ENCODE data around the gene ANKMY1.

The ANKMY1 gene

GRCh38 chr2:240557808-240558207 is at the start of gene ANKMY1:
Gene ANKMY1, minus strand, starts transcription at chr2:240557988. Its CDS starts 653 bp downstream, at chr2:240557335.
- Histone ChIP-seq H3K4me3 (no peak within 1 kb of the TSS), H3K27me3 (ENCODE audit: low read depth) (no peaks in the 10 kb centered on the region), H3K36me3 (replicated peaks) (peaks cover 13% of the 10 kb centered on the region), H3K4me1 (peaks cover 10% of the 10 kb centered on the region), H3K9me3 (no peaks in the 10 kb centered on the region)
- no peak for DNase-seq (ENCODE audit: low spot score in 2 of 2)
- in situ Hi-C loops (cut with MboI; ENCODE audit: low sequenced_read_pairs) = no loop called here

DNA sequence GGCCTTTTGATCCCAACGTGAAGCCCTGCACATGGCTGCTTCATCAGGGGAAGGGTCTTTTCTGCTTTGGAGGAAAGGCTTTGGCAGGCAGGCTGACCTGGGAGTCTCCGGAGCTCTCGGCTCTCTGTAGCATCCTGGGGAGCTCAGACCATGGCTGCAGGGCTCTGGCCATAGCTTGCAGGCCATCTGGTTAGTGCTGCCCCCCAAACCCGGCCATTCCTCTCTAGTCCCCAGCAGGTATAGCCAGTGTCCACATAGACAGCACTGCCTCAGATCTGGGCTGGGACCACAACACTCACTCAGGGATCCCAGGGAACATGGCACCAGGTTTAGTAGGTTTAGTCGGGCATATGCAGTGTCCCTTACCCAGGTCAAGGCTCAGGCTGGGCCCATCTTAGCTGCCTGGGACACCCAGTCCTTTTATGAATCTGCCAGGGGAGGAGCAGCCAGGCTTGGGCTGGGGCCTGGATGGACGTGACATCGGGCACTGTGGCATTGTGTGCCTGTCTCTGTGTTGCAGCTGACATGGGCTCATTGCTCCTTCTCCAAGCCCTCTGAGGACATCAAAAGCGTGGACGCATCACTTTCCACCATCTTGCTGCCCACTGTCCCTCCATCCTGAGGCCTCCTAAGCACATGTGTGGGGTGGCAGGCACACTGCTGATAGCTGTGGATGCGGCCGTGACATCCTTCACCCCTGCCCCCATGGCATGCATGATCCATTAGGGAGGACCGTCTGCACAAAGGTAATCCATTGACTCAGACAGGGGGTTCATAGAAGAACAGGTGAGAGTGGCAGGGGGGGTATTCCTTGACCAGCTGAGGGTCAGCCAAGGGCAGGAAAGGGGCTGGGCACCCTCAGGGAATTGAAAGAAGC is 48.3 kb upstream of the ANKMY1 start:
- Histone ChIP-seq H3K36me3 (replicated peaks) (no peaks in the 10 kb centered on the region), H3K4me3 (no peak overlapping the region), H3K27me3 (ENCODE audit: low read depth) (no peaks in the 10 kb centered on the region), H3K9me3 (no peaks in the 10 kb centered on the region), H3K4me1 (no peaks in the 10 kb centered on the region)
- in situ Hi-C loops (cut with MboI; ENCODE audit: low sequenced_read_pairs) = no loop called here
- DNase-seq (ENCODE audit: low spot score in 2 of 2) = no peak

- H3K9me3 ChIP-seq = no peaks in the 10 kb centered on the region
- H3K27me3 ChIP-seq (ENCODE audit: low read depth) = no peaks in the 10 kb centered on the region
- no peaks in the 10 kb centered on the region for H3K4me1 ChIP-seq
- no peak for DNase-seq (ENCODE audit: low spot score in 2 of 2)
- in situ Hi-C loops (cut with MboI; ENCODE audit: low sequenced_read_pairs) = no loop called here
- no peak overlapping the region for H3K4me3 ChIP-seq
- H3K36me3 ChIP-seq (replicated peaks) = no peaks in the 10 kb centered on the region
Measured at GRCh38 chr2:240604939-240605716, 47.3 kb upstream of the ANKMY1 start.

DNA sequence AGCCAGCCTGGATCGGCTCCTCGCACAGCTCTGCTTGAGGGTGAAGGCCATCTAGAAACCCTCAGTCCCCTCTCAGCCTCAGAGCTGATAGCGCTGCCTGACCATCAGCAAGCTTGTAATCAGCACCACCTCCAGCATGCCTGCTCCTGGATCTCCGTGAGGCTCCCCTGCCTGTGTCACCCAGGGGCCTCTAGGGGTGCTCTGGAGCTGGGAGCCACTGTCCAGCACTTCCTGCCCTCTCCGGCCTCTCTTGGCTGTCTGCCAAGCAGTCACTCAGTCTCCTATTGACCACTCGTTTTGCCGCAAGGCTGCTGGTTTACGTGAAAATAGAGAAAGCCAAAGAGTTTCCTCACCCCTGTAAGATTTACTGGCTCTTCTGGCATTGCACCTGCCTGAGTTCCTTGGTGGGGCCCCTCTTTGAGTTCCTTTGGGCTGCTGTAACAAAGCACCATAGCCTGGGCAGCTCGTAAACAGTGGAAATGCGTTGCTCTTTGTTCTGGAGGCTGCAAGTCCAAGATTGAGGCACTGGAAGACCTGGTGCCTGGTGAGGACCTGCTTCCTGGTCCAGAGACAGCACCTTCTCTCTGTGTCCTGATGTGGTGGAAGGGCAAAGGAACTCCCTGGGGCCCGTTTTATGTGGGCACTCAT is 46.6 kb upstream of the ANKMY1 start:
- no peaks in the 10 kb centered on the region for H3K9me3 ChIP-seq
- no peaks in the 10 kb centered on the region for H3K4me1 ChIP-seq

DNA sequence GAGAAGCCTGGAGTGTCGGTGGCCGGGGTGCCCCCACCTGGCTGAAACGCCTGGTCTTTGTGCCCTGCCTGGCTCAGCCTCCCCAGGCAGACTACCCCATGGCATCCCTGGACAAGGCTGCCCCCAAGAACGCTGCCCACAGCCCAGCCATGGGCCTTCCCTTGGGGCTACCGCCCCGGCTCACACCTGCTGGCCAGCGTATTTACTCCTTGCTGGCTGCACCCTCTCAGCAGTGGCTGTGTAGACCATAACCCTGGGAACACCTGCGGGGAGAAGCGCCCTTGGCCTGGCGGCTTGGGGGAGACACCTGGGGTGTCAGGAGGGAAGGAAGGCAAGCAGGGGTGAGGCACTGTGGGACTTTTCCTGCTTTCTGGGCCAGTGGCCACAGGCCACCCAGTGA is 46.1 kb upstream of the ANKMY1 start:
- in situ Hi-C loops (cut with MboI; ENCODE audit: low sequenced_read_pairs) = no loop called here
- no peak for DNase-seq (ENCODE audit: low spot score in 2 of 2)
- no peaks in the 10 kb centered on the region for H3K4me1 ChIP-seq
- no peak overlapping the region for H3K4me3 ChIP-seq
- H3K36me3 ChIP-seq (replicated peaks) = no peaks in the 10 kb centered on the region
- H3K9me3 ChIP-seq = no peaks in the 10 kb centered on the region
- no peaks in the 10 kb centered on the region for H3K27me3 ChIP-seq (ENCODE audit: low read depth)

More for the DNA sequence above, 46.6 kb upstream of the ANKMY1 start:
- no peak overlapping the region for H3K4me3 ChIP-seq
- no peaks in the 10 kb centered on the region for H3K36me3 ChIP-seq (replicated peaks)
- no peaks in the 10 kb centered on the region for H3K27me3 ChIP-seq (ENCODE audit: low read depth)
- in situ Hi-C loops (cut with MboI; ENCODE audit: low sequenced_read_pairs) = no loop called here
- DNase-seq (ENCODE audit: low spot score in 2 of 2) = peak in 1 of 2 experiments; percentile 76

- no peak for DNase-seq (ENCODE audit: low spot score in 2 of 2)
- Histone ChIP-seq H3K4me3 (no peak overlapping the region), H3K27me3 (ENCODE audit: low read depth) (no peaks in the 10 kb centered on the region), H3K4me1 (no peaks in the 10 kb centered on the region), H3K36me3 (replicated peaks) (no peaks in the 10 kb centered on the region), H3K9me3 (no peaks in the 10 kb centered on the region)
- in situ Hi-C loops (cut with MboI; ENCODE audit: low sequenced_read_pairs) = no loop called here
Measured at GRCh38 chr2:240603081-240603835, 45.5 kb upstream of the ANKMY1 start.

- no peaks in the 10 kb centered on the region for H3K27me3 ChIP-seq (ENCODE audit: low read depth)
- no peaks in the 10 kb centered on the region for H3K4me1 ChIP-seq
- H3K4me3 ChIP-seq = no peak overlapping the region
- DNase-seq (ENCODE audit: low spot score in 2 of 2) = no peak
- in situ Hi-C loops (cut with MboI; ENCODE audit: low sequenced_read_pairs) = no loop called here
- H3K36me3 ChIP-seq (replicated peaks) = no peaks in the 10 kb centered on the region
- H3K9me3 ChIP-seq = no peaks in the 10 kb centered on the region
Measured at GRCh38 chr2:240602266-240603050, 44.7 kb upstream of the ANKMY1 start.

- in situ Hi-C loops (cut with MboI; ENCODE audit: low sequenced_read_pairs) = no loop called here
- DNase-seq (ENCODE audit: low spot score in 2 of 2) = no peak
- Histone ChIP-seq H3K27me3 (ENCODE audit: low read depth) (no peaks in the 10 kb centered on the region), H3K4me1 (no peaks in the 10 kb centered on the region), H3K9me3 (no peaks in the 10 kb centered on the region), H3K36me3 (replicated peaks) (no peaks in the 10 kb centered on the region), H3K4me3 (no peak overlapping the region)
Measured at GRCh38 chr2:240601831-240602160, 44.0 kb upstream of the ANKMY1 start.

- no peaks in the 10 kb centered on the region for H3K4me1 ChIP-seq
- H3K9me3 ChIP-seq = no peaks in the 10 kb centered on the region
- H3K4me3 ChIP-seq = no peak overlapping the region
- no peaks in the 10 kb centered on the region for H3K36me3 ChIP-seq (replicated peaks)
- in situ Hi-C loops (cut with MboI; ENCODE audit: low sequenced_read_pairs) = no loop called here
- DNase-seq (ENCODE audit: low spot score in 2 of 2) = no peak
- H3K27me3 ChIP-seq (ENCODE audit: low read depth) = no peaks in the 10 kb centered on the region
Measured at GRCh38 chr2:240601061-240601830, 43.5 kb upstream of the ANKMY1 start.

GRCh38 chr2:240600451-240600961 is 42.7 kb upstream of the ANKMY1 start:
- no peak for DNase-seq (ENCODE audit: low spot score in 2 of 2)
- Histone ChIP-seq H3K27me3 (ENCODE audit: low read depth) (no peaks in the 10 kb centered on the region), H3K4me1 (no peaks in the 10 kb centered on the region), H3K9me3 (no peaks in the 10 kb centered on the region), H3K4me3 (no peak overlapping the region), H3K36me3 (replicated peaks) (no peaks in the 10 kb centered on the region)
- in situ Hi-C loops (cut with MboI; ENCODE audit: low sequenced_read_pairs) = no loop called here

- H3K4me1 ChIP-seq = no peaks in the 10 kb centered on the region
- no peak for DNase-seq (ENCODE audit: low spot score in 2 of 2)
- no peaks in the 10 kb centered on the region for H3K36me3 ChIP-seq (replicated peaks)
- H3K27me3 ChIP-seq (ENCODE audit: low read depth) = no peaks in the 10 kb centered on the region
- H3K4me3 ChIP-seq = no peak overlapping the region
- no peaks in the 10 kb centered on the region for H3K9me3 ChIP-seq
- in situ Hi-C loops (cut with MboI; ENCODE audit: low sequenced_read_pairs) = no loop called here
Measured at GRCh38 chr2:240599141-240599583, 41.4 kb upstream of the ANKMY1 start.

- Histone ChIP-seq H3K36me3 (replicated peaks) (no peaks in the 10 kb centered on the region), H3K4me1 (no peaks in the 10 kb centered on the region), H3K9me3 (no peaks in the 10 kb centered on the region), H3K4me3 (no peak overlapping the region), H3K27me3 (ENCODE audit: low read depth) (no peaks in the 10 kb centered on the region)
- DNase-seq (ENCODE audit: low spot score in 2 of 2) = no peak
- in situ Hi-C loops (cut with MboI; ENCODE audit: low sequenced_read_pairs) = no loop called here
Measured at GRCh38 chr2:240598311-240598911, 40.6 kb upstream of the ANKMY1 start.

Data from HAP-1 (cell line).